CD4-positive, alpha-beta T cell treated with Interleukin-21 for 1 hour (primary cell): ENCODE data around the gene PLK5.
"Not testable (repeated sequence)": the region's sequence is repeated elsewhere in the genome, so short reads cannot be mapped to it uniquely, and the experiment has no call there.

Experiments used
- DNase-seq: peaks from one replicate; pipeline ENCODE4 v3.0.0-alpha.2; 2020

Gene PLK5

DNA sequence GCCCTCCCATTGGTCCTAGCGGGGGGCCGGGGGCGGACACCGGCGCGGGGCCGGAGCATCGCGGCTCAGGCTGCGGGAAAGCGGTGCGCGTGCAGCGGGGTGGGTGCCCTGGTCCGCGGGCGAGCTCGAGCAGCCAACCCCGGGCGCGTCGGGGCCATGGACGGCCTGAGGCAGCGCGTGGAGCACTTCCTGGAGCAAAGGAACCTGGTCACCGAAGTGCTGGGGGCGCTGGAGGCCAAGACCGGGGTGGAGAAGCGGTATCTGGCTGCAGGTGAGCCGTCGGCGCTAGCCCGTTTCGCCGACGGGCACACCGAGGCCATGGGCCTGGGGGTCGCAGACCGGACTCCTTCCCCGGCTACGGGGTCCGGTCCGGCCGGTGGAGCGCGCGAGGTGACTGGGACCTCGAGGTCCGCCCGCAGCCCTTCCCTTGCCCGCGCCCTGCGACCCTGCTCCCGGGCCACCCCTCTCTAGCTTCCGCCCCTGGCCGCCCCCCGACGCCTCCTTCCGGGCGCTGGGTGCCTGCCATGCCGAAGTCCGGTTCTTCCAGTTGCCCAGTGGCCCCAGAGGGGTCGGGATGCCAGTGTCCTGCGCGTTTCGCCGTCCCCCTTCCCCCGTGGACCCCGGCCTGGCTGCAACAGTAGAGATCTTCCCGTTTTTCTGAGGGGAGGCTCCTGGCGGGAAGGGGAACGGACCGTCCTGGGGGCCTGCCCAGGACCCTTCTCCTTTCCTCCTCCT, 32.6 kb upstream of the PLK5 start, which contains the start of gene REEP6:
TSS of gene REEP6 (plus strand) at position 68 of the 735 bp plus-strand sequence. CDS start at position 157, 89 bp downstream.
- no peak for DNase-seq

- no peak for DNase-seq
Observed at GRCh38 chr19:1491849-1492170, 32.1 kb upstream of the PLK5 start.

DNA sequence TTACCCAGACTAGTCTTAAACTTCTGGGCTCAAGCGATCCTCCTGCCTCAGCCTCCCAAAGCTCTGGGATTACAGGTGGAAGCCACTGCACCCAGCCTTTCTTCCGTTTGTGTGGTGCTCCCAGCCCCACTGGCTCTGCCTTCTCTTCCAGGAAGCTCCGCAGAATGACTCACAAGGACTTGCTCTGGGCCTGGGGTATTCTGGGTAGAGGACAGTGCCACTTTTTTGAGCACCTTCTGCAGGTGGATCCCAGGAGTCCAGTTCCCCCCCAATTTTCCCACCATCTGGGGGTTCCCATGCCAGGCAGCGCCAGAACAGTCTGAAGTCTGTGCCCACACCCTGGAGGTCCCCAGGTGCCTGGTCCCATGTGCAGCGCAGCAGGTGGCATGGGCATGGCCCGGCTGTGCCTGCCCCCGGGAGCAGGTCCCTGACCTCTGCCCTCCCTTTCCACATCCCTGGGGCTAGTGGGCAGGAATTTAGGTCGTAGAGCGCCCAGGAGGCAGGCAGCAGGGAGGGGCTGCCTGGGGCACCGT, 31.3 kb upstream of the PLK5 start:
- DNase-seq: no peak

- DNase-seq: no peak
Observed at GRCh38 chr19:1494115-1494815, 29.6 kb upstream of the PLK5 start.

- DNase-seq: no peak
Observed at GRCh38 chr19:1495051-1495798, 28.7 kb upstream of the PLK5 start.

- DNase-seq: no peak
Observed at GRCh38 chr19:1495799-1496713, 27.8 kb upstream of the PLK5 start.

GRCh38 chr19:1496714-1497577, 26.9 kb upstream of the PLK5 start:
- DNase-seq: no peak

- DNase-seq: no peak
Observed at GRCh38 chr19:1497578-1498235, 26.2 kb upstream of the PLK5 start.

DNA sequence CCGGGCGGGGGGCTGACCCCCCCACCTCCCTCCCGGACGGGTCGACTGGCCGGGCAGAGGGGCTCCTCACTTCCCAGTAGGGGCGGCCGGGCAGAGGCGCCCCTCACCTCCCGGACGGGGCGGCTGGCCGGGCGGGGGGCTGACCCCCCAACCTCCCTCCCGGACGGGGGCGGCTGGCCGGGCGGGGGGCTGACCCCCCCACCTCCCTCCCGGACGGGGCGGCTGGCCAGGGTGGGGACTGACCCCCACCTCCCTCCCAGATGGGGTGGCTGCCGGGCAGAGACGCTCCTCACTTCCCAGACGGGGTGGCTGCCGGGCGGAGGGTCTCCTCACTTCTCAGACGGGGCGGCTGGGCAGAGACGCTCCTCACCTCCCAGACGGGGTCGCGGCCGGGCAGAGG, 24.6 kb upstream of the PLK5 start:
- DNase-seq: not testable (repeated sequence)

- no peak for DNase-seq
Observed at GRCh38 chr19:1501200-1501595, 22.7 kb upstream of the PLK5 start.

GRCh38 chr19:1502433-1503088, 21.3 kb upstream of the PLK5 start:
- no peak for DNase-seq

DNA sequence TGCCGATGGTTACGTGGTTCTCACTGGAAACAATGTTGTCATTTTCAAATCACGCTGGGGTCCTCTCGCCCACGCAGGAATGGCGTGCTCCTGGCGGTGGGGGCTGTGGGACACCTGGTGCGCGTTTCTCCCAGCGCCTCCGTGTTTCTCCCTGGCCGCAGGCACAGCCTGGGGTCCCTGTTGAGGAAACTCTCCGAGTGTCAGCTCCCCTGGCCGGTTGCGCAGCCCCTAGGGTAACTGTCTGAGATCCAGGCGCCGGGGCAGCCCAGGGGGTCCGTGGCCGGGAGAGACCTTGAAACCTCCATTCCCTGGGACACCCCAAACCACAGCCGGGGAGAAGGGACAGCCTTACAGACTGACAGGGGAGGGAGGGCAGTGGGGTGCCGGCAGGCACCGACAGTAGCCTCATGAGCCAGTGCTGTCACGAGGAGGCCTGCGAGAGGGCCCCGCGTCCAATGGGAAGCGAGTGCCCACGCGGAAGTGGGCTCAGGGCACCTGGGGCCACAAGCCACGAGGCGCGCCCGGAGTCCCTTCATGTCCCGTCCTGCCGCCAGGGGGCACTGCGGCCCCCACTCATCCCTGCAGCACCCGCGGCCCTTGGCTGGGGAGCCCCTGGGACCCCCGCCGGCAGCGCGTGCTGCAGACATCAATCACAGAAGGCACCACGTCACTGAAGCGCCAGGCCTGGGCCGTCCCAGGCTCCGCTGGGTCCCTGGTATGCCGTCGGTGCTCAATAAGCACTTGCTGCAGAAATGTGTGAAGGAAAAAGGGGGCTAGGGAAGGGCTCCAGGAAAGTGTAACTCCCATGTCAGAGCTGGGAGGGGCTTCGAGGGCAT, 20.6 kb upstream of the PLK5 start:
- DNase-seq: peak; percentile 64

DNA sequence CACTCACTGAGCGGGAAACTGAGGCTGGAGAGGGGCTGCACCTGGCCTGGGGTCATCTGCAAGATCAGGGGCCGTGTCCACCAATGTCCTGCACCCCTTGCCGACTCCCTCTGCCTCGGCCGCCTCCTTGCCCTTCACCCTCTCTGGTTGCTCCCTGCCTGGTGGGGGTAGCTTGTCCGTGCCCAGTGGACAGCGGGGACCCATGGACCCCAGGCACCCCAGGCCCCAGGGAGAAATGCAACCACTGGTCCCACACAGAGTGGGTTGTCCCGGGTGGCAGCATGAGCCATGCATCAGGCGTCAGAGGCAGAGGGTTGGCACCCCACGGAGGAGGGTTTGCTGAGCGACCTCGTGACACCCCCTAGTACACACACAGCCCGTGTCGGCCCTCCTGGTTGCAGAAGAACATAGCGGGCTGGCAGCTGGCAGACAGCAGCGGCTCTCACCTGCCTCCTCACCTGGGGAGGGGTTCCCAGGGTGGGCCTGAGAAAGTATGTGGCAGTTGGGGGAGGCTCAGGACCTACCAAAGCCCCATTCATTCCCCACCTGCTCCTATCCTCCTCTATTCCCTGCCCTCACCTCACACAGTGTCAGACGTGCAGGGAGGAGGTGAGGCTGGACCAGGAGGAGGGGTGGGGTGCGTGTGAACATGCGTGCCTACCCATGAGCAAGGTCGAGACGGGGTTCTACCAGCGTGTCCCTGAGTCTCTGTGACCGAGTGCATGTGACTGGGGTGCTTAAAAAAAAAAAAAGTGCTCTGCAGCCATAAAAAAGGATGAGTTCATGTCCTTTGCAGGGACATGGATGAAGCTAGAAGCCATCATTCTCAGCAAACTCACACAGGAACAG, 19.7 kb upstream of the PLK5 start:
- DNase-seq: no peak

GRCh38 chr19:1505012-1505411, 18.9 kb upstream of the PLK5 start:
- no peak for DNase-seq

DNA sequence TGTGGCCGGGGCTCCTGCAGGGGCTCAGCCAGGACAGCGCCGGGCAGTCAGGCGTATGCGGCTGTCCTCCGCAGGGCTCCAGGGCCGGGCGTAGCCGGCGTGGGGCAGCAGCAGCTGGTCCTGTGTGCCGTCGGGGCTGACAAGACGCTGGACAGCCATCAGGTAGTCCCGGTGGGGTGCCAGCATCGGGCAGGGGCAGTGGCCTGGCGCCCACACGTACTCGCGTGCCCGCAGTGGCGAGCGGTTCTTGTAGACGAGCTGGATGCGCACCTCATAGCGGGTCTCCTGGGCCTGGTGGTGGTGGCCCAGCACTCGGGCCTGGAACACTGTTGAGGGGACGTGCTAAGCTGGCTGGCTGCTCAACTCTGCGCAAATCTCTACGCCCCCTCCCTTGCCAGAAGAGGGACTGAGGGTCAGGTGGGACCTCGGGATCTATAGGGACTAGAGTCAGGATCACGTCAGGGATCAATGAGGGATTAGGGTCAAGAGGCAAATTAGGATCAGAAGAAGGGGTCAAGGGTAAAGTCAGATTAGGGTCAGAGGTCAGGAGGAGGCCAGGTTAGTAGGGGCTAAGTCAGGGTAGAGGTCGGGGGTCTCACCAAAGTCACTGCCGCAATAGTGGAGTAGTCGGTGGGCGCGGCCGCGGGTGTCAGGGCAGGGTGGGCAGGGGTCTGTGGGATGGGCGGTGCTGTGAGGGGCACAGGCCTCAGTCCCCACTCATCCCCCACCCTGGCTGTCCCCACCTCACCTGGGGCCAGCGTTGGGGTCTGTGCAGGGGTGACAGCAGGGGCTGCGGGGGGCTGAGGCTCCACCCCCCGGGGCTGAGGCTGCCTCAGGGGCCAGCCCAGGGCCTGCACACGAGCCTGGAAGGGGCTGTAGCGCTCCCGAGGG, 17.6 kb upstream of the PLK5 start:
- DNase-seq: no peak

DNA sequence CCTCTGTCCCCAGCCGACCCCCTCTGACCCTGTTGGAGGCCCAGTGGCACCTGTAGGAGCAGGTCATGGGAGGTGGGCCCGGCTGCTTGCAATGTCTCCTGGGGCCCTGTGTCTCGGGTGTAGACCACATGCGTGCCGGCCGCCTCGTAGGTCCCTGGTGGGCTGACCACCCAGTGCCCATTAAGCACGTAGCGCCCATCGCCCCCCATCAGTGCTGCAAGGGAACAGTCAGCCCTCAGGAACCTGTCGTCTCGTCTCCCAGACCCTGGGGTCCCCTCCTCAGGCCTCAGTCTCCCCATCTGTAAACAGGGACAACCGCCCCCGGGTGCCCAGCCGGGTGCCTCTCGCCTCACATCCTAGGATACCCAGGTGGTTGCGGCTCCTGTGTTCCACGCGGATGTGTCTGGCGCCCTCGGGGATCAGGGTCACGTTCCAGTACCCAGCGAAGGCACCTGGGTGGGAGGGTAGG, 16.7 kb upstream of the PLK5 start:
- DNase-seq: no peak
